GM19023 (cell line): Measurements from ENCODE around the gene MRPL12.
A peak's percentile ranks its signal among the peaks of the same experiment; 100 is the strongest.

Source experiments
- ATAC-seq: cut with Tn5 transposase; IDR thresholded peaks from one replicate; pipeline ENCODE4 v1.9.1; 2021; ENCODE audit warnings: mild to moderate bottlenecking, moderate library complexity; ENCODE audit not compliant: unreplicated experiment

MRPL12 gene

DNA sequence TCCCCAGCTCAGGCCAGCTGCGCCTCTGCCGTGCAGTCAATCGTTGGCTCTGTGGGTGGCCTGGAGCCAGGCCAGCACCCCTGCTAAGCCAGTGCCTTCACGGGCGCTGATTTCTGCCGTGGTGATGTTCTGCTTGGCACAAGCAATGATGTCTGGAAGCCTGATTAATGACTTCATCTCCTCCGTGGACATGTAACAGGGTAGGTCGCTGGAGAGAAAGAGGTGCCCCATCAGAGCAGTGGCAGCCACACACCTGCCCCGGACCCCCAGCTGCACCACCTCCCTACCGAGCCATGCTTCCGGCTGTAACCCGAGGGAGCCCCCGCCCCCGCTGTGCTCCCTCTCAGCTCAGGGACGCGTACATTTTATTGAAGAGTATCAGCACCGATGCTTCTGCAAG, 21.5 kb upstream of the MRPL12 start:
- ATAC-seq = no peak

GRCh38 chr17:81682565-81683207, 20.5 kb upstream of the MRPL12 start:
- no peak for ATAC-seq

DNA sequence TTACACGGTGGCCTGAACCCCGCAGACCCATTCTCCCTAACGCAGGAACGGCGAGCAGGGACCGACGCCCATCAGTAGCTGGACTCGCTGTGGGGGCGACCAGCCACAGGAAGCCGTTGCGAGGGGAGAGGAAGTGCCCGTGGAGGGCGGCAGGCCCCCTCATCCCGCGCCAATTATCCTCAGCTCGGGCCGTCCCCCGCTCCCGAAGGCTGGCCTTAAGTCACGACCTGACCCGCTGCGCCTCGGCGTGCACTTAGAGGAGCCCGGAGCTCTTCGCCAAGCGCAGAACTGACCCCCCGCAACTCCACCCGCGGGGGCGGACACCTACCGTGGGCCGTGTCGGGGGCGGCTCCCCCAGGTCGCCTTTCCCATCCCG, 20.0 kb upstream of the MRPL12 start:
- ATAC-seq = peak; percentile 12

GRCh38 chr17:81683584-81684441, 19.4 kb upstream of the MRPL12 start, which contains the start of the genes ARL16 and HGS:
ARL16 (minus strand) TSS chr17:81683797; CDS start chr17:81683753, 44 bp downstream.
HGS (plus strand) TSS chr17:81684011; CDS start chr17:81684067, 56 bp downstream.
- peak; percentile 92 for ATAC-seq

DNA sequence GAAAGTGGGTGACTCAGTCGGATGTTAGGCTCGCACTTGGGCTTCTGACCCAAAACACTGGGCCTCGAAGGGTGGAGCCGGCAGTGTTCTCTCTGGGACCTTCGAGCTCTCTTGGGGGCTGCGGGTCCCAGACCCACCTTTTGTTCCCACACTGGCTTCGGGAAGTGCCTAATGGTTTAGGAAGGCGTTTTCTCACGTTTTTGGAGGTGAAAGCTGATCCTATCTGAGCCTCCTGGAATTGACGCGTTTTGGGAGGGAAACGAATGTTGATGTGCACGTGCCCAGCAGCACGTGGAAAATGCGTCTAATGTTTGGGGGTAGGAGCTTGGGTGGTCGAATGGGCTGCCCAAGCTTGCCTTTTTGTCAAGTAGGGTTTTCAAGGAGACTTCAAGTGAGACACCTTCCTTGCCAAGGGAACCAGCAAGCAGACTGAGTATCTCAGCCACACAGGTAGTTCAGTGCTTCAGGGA, 18.7 kb upstream of the MRPL12 start:
- ATAC-seq = no peak

DNA sequence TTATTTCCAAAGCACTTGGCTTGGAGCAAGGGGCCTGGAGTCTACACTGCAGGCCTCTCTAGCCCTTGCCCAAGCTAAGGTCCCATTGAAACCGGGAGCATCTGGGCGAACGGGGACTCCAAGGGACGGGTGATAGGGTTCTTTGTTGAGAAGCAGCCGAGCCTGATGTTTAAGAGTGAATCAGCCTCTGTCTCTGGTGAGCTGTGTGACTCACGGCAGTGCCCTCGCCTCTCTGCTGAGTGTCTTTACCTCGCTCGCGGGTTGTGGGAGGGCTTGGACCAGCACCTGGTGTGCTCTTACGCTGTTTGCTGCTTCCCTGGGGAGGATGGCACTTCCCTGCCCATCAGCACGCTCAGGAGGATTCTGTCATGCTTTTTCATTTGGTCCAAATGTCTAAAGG, 18.1 kb upstream of the MRPL12 start:
- ATAC-seq = no peak

DNA sequence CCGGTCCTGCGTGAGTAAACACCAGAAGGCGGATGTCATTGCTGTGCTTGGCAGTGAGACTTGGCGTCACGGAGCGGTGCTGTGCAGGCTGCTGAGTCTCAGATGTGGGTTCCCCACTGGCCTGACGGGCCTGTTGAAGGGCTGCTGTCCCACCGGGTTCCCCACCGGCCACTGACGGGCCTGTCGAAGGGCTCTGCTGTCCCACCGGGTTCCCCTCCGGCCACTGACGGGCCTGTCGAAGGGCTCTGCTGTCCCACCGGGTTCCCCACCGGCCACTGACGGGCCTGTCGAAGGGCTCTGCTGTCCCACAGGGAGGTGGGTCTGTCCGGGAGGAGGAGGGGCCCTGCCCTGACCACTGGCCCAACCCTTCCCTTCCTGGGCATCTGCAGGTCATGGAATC, 16.6 kb upstream of the MRPL12 start:
- ATAC-seq = no peak

DNA sequence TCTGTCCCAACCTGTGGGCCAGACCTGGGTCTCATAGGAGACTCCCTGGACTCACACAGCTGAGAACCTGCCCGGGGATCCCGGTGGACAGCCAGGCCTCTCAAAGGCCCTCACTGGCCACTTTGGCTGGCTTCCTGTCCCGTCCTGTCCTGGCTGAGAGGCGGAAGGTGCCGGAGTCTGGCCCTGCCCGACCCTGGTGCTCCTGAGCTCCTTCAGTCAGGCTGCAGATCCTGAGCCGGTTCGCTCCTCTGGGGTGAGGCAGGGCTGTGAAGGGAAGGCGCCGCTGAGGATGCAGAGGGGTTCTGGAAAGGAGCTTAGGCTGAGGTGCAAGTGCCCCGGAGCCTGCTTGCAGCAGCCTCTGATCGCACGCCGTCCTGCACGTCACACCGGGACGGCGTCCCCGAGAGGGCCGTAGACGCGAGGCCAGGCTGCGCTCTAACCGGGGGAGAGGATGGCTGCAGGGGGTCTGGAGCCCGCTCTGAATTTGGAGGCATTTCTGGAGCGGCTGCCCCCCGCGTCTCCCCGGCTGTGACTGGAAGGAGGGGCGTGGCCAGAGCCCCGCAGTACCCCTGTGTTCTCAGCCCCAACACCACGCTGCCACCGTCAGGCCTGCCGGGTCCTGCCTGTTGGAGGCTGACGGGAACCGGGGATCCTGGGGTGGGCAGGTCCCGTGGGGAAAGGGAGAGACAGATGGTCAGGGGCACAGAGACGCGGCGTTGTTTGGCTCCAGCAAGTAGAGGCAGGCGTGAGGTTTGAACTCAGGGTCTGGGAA, 15.2 kb upstream of the MRPL12 start:
- no peak for ATAC-seq

- ATAC-seq = no peak
These were observed 14.6 kb upstream of the MRPL12 start for GRCh38 chr17:81688616-81689015.

DNA sequence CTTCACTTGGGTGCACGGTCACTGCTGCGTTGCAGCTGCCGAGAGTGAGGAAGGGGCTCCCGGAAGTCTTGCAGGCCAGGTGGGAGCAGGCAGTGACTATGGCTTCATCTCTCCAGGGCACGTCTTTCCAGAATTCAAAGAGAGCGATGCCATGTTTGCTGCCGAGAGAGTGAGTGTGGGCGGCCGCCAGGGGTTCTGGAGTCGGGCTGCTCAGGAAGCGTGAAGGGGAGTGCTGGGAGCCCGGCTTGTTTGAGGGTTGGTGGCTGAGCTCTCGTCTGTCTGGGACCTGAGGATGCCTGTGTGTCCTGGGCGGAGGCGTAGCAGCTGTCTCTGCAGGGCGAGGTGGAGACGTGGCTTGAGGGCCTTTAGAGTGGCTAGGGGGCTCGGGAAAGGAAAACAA, 13.1 kb upstream of the MRPL12 start:
- no peak for ATAC-seq

DNA sequence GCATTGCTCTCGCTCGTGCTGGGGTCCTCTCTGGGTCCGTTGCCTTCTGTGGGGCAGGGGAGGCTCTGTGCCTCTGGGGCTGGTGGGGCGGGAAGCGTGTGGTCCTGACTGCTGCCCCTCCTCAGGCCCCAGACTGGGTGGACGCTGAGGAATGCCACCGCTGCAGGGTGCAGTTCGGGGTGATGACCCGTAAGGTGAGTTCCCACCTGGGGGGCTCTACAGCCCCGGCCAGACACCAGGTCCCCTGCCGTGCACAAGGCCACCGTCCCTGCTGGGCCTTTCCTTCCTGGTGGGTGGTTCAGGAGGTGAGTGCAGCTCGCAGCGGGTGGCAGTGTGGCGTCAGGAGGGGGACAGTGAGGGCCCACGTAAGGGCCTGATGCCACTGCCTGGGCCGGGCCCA, 12.6 kb upstream of the MRPL12 start:
- ATAC-seq = no peak

DNA sequence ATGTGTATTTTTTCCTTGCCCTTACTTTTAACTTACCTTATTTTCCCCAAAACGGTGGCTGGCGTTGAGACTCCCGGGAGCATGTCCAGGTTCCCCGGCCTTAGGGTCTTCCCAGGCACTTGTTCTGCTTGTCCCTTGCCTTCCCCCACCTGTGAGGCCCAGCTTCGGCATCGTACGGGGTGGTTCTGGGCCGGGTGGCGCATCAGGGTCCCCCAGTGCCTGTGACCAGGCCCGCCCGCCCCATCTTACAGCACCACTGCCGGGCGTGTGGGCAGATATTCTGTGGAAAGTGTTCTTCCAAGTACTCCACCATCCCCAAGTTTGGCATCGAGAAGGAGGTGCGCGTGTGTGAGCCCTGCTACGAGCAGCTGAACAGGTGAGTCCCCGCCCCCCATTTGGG, 12.0 kb upstream of the MRPL12 start:
- ATAC-seq = no peak

GRCh38 chr17:81691608-81692007, 11.6 kb upstream of the MRPL12 start:
- ATAC-seq = no peak

- no peak for ATAC-seq
These were observed 9.5 kb upstream of the MRPL12 start for GRCh38 chr17:81693509-81694210.

- no peak for ATAC-seq
These were observed 8.4 kb upstream of the MRPL12 start for GRCh38 chr17:81694810-81695209.

DNA sequence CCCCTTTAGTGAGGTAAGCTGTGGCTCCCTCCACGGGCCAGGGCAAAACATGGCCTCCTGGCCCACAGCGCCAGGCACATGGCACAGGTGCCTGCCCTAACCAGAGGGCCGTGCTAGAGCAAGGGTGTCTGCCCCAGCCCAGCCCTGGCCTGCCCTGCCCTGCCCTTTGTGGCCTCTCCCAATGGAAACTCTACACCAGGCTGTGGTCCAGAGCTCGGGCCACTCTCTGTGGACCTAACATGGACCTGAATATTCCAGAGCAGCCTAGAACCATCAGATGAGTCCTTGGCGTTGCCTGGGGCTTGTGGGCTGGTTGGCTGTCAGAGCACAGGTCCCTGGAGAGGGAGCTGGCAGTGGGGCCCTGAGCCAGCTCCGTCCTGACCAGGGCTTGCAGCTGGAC, 8.0 kb upstream of the MRPL12 start:
- ATAC-seq = no peak

DNA sequence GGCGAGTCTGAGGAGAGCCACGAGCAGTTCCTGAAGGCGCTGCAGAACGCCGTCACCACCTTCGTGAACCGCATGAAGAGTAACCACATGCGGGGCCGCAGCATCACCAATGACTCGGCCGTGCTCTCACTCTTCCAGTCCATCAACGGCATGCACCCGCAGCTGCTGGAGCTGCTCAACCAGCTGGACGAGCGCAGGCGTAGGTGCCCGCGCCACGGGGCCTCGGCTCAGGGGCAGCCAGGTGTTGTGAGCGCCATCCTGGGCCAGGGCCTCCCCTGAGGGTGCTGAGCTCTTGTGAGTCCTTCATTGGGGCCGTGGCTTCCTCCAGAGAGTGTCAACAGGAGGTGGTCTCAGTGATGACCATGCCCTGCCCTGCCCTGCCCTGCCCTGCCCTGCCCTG, 7.4 kb upstream of the MRPL12 start:
- ATAC-seq = no peak

- no peak for ATAC-seq
These were observed 6.8 kb upstream of the MRPL12 start for GRCh38 chr17:81696218-81696941.

GRCh38 chr17:81697261-81698044, 5.7 kb upstream of the MRPL12 start:
- no peak for ATAC-seq
